Measurements from ENCODE around the gene HES2. TPM values are rescaled to one million over a fixed set of nuclear protein-coding genes. Genes with fewer than 3 reads are reported as not detected.

Gene HES2
- total and polyA plus RNA-seq, 2 of the 4 experiments (the other 2 are of a cell fraction), result not detected

- peak within 1 kb of the TSS; percentile 99 for H2AFZ ChIP-seq (replicated peaks; ENCODE audit: low read length, poor library complexity)
- H4K8ac ChIP-seq (ENCODE audit: low read depth in 2 of 2, low read length in 2 of 2), result peak within 1 kb of the TSS; percentile 33; a peak in 3 of 4 replicates
- peak within 1 kb of the TSS; percentile 29 for H3K4ac ChIP-seq (ENCODE audit: low read depth, low read length)
- no peaks in the 10 kb centered on the region for H3K9me3 ChIP-seq (ENCODE audit: control insufficient read depth, insufficient read depth, low read length)
- 0 out of 2 replicates have a peak within 1 kb of the TSS, but pooled peaks have one; percentile 73 for H2AK5ac ChIP-seq (ENCODE audit: low read depth, low read length)
- intact Hi-C loops (cut with micrococcal nuclease), result loop anchor here (1.0 kb wide), 1 partner anchor 157 kb away; no protein-coding TSS in a partner anchor
- peaks cover 14% of the 10 kb centered on the region; the same call in 1 of the 2 replicates for H4K20me1 ChIP-seq (ENCODE audit: insufficient read depth, low read length)
- no peak within 1 kb of the TSS for H2BK15ac ChIP-seq (ENCODE audit: low read depth, low read length)
- ChIA-PET POLR2A (ENCODE audit: unreplicated experiment) (no interaction called here), CTCF (interaction anchor here (1.0 to 1.5 kb wide), 2 partner anchors 10 to 11 kb away, joined by 3 to 4 read pairs; no protein-coding TSS in a partner anchor)
- peaks cover 7% of the 10 kb centered on the region for H3K9me1 ChIP-seq (ENCODE audit: insufficient read depth, low read length)
- peak within 1 kb of the TSS; percentile 87 for H3K14ac ChIP-seq (replicated peaks; ENCODE audit: low read depth, low read length)
- peak within 1 kb of the TSS; percentile 52 for H4K5ac ChIP-seq (ENCODE audit: low read depth, low read length)
- no TSS peak for BruUV-seq (replicated peaks)
- H2BK5ac ChIP-seq (ENCODE audit: low read depth, low read length, poor library complexity, severe bottlenecking), result peak within 1 kb of the TSS; percentile 70
- peak; percentile 78 for DNase-seq
- dilution Hi-C loops (cut with HindIII; ENCODE audit: low sequenced_read_pairs, unreplicated experiment), result no loop called here
- peak within 1 kb of the TSS; percentile 32; the same call in 1 of the 2 replicates for H3K18ac ChIP-seq (ENCODE audit: low read depth, low read length)
- peak; percentile 97 for ATAC-seq (ENCODE audit: low read depth)
- H3K27me3 ChIP-seq (ENCODE audit: control insufficient read depth, insufficient read depth, low read length), result peaks cover 2% of the 10 kb centered on the region; the same call in 1 of the 2 replicates
- H4K91ac ChIP-seq (ENCODE audit: insufficient read depth, low read depth, low read length), result peak within 1 kb of the TSS; percentile 44; the same call in 1 of the 2 replicates
- H3K4me3 ChIP-seq (ENCODE audit: insufficient read depth, low read depth, low read length), result peak within 1 kb of the TSS; percentile 91
- no peak within 1 kb of the TSS for H2BK20ac ChIP-seq (ENCODE audit: low read depth, low read length)
- peaks cover 5 to 33% of the 10 kb centered on the region in 2 experiments for H3K79me1 ChIP-seq (ENCODE audit: low read depth in 1 of 2, low read length in 2 of 2)
- peak within 1 kb of the TSS; percentile 95 for H3K4me2 ChIP-seq (ENCODE audit: low read depth, low read length)
- H3K4me1 ChIP-seq (ENCODE audit: control insufficient read depth, insufficient read depth, low read length), result peaks cover 9% of the 10 kb centered on the region
- peak within 1 kb of the TSS; percentile 78 for H3K9ac ChIP-seq (ENCODE audit: low read depth, low read length)
- 3% methylated on average over 29 of the region's 87 CpGs; no CpG with 5 or more reads in 1 of the 2 experiments for WGBS, 2 experiments (ENCODE audit: extremely low coverage in 2 of 2, insufficient read length in 1 of 2)
- H3K56ac ChIP-seq (ENCODE audit: extremely low read depth, insufficient read depth, low read length), result peak within 1 kb of the TSS; percentile 55; the same call in 1 of the 2 replicates
- no peaks in the 10 kb centered on the region for H3K36me3 ChIP-seq (ENCODE audit: control insufficient read depth, insufficient read depth, low read length)
- peak within 1 kb of the TSS; percentile 89 for H3K27ac ChIP-seq (ENCODE audit: insufficient read depth, low read length)
- H2BK120ac ChIP-seq (ENCODE audit: low read depth, low read length), result no peak within 1 kb of the TSS; the same call in 1 of the 2 replicates
- peak within 1 kb of the TSS; percentile 99 for H3K23ac ChIP-seq (ENCODE audit: low read depth, low read length)
- in situ Hi-C loops (cut with MboI; ENCODE audit: low sequenced_read_pairs), result no loop called here
- TF ChIP-seq MAZ (IDR thresholded peaks at IDR 0.05; ENCODE audit: borderline replicate concordance, low read depth, low read length) (0 out of 2 replicates have a peak, but pooled peaks have one; percentile 67), POLR2A (IDR thresholded peaks at IDR 0.05; ENCODE audit: low read depth, low read length) (peak; percentile 88), NFE2L2 (IDR thresholded peaks at IDR 0.05; ENCODE audit: low read depth, low read length) (no peak), USF2 (IDR thresholded peaks at IDR 0.05; ENCODE audit: low read depth, low read length) (peak; percentile 69), ELK1 (IDR thresholded peaks at IDR 0.05; ENCODE audit: borderline replicate concordance, low read depth, low read length) (no peak), MXI1 (IDR thresholded peaks at IDR 0.05; ENCODE audit: borderline replicate concordance, low read depth, low read length) (peak; percentile 93), RFX5 (IDR thresholded peaks at IDR 0.05; ENCODE audit: low read depth, low read length) (no peak), CTCF (conservative IDR thresholded peaks at IDR 0.05; ENCODE audit: low read depth, low read length) (0 out of 2 replicates have a peak, but pooled peaks have one; percentile 25), RAD21 (IDR thresholded peaks at IDR 0.05; ENCODE audit: low read length) (no peak), BHLHE40 (IDR thresholded peaks at IDR 0.05; ENCODE audit: low read depth, low read length) (peak; percentile 73; the same call in 1 of the 2 replicates)
- H2AK9ac ChIP-seq (replicated peaks; ENCODE audit: low read depth, low read length, poor library complexity), result peak within 1 kb of the TSS; percentile 97
These were observed 26.1 kb downstream of the HES2 start, which contains the start of gene ACOT7 for GRCh38 chr1:6393400-6394187. ACOT7 (minus strand) TSS chr1:6393767; CDS start chr1:6393399, 368 bp downstream.
